IgD-negative memory B cell (primary cell): ENCODE results near the gene BACE2. TPM values are rescaled to one million over a fixed set of nuclear protein-coding genes. Genes with fewer than 3 reads are reported as not detected.

Experiments used
- H3K27ac Mint-ChIP-seq, 3 donors: one replicate each; pipeline ENCODE4 v1.8.0; 2020 to 2022; ENCODE audit warnings: mild to moderate bottlenecking in 3 of 3, mixed read lengths in 3 of 3, moderate library complexity in 1 of 3
- H3K27me3 Mint-ChIP-seq: one replicate; pipeline ENCODE4 v1.8.0; 2021; ENCODE audit warnings: mixed read lengths
- H3K36me3 Mint-ChIP-seq: one replicate; pipeline ENCODE4 v1.8.0; 2020; ENCODE audit warnings: mild to moderate bottlenecking, mixed read lengths
- H3K4me1 Mint-ChIP-seq, 3 donors: one replicate each; pipeline ENCODE4 v1.8.0; 2020 to 2022; ENCODE audit warnings: mixed read lengths in 3 of 3, mild to moderate bottlenecking in 1 of 3
- H3K4me3 Mint-ChIP-seq, 4 donors: one replicate each; pipeline ENCODE4 v1.8.0; 2020 to 2022; ENCODE audit warnings: mild to moderate bottlenecking in 4 of 4, mixed read lengths in 4 of 4, moderate library complexity in 3 of 4
- H3K9me3 Mint-ChIP-seq, 3 donors: one replicate each; pipeline ENCODE4 v1.8.0; 2020 to 2021; ENCODE audit warnings: mixed read lengths in 3 of 3, mild to moderate bottlenecking in 1 of 3
- polyA plus RNA-seq: library from polyadenylated mRNA; unstranded; fragments of 300-500 nt; fragmentation: Illumina TruSeq; gene quantifications from one replicate; pipeline ENCODE4 v1.2.3, GENCODE V29; 2021

The BACE2 gene
- polyA plus RNA-seq, 1 donor from 2014 or later: 91.4 TPM

DNA sequence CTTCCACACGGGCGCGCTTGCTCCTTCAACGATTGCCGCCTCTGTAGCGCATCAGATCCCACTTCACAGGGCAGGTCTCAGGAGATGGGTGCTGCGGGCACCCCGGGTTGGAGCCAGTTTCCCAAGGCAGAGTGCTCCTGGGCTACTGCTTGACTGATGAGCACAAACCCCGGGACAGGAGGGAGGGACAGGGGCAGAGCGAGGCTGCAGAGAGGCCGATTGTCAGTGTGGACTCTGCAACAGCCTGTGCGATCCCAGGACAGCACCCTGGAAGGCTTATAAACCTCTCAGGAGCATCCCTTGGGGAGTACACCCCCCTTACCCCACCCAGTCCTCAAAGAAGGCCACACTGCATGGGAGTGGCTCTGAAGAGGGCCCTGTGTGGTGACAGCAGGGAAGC is 28.0 kb upstream of the BACE2 start:
- Mint-ChIP-seq H3K27ac (no peak overlapping the region), H3K36me3 (peaks cover 2% of the 10 kb centered on the region), H3K4me3 (no peak overlapping the region), H3K9me3 (peaks cover 0 to 4% (median 0%) of the 10 kb centered on the region in 3 donors), H3K27me3 (peaks cover 13% of the 10 kb centered on the region), H3K4me1 (no peaks in the 10 kb centered on the region)

- Mint-ChIP-seq H3K4me3 (no peak overlapping the region), H3K36me3 (peaks cover 2% of the 10 kb centered on the region), H3K27me3 (peaks cover 13% of the 10 kb centered on the region), H3K4me1 (no peaks in the 10 kb centered on the region), H3K27ac (no peak overlapping the region), H3K9me3 (peaks cover 0 to 4% (median 0%) of the 10 kb centered on the region in 3 donors)
Measured at GRCh38 chr21:41141031-41141457, 26.9 kb upstream of the BACE2 start.

- H3K27me3 Mint-ChIP-seq: peaks cover 16% of the 10 kb centered on the region
- peaks cover 2% of the 10 kb centered on the region for H3K36me3 Mint-ChIP-seq
- no peak overlapping the region for H3K27ac Mint-ChIP-seq
- H3K4me3 Mint-ChIP-seq: no peak overlapping the region
- H3K9me3 Mint-ChIP-seq: peaks cover 0 to 4% (median 0%) of the 10 kb centered on the region in 3 donors
- no peaks in the 10 kb centered on the region for H3K4me1 Mint-ChIP-seq
Measured at GRCh38 chr21:41142051-41142795, 25.7 kb upstream of the BACE2 start.

DNA sequence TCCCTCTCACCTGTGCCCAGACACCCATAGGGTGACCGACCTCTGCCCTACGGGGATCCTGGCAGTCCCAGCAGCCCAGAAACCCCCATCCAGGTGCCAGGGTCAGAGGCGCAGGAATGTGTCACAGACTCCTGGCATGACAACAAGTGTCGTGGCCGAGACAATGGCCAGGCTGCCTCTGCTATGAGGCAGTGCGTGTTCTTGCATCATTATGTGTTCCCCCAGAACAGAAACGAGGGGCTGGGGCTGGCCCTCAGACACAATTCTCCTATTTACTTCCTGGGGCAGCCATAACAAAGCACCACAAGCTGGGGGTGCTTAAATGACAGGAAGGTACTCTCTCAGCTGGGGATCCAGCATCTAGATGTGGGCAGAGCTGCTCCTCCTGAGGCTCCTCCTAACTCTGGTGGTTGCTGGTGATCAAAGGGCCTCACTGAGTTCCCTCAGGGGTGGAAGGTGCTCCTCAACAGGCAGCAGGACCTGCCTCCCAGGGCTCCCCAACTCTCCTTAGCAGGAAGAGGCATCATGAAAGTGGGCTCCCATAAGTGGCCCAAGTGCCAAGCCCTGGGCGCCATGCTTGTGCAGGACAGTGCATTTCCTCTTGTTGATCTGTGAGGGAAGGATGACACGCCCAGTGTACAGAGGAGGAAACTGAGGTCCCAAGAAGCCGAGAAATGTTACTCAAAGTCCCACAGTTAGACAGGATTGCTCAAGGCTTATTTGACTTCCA is 24.2 kb upstream of the BACE2 start:
- no peaks in the 10 kb centered on the region for H3K36me3 Mint-ChIP-seq
- peaks cover 11% of the 10 kb centered on the region for H3K27me3 Mint-ChIP-seq
- H3K4me1 Mint-ChIP-seq: peaks cover 2 to 8% (median 4%) of the 10 kb centered on the region in 3 donors
- no peak overlapping the region for H3K27ac Mint-ChIP-seq
- peaks cover 0 to 4% (median 3%) of the 10 kb centered on the region in 3 donors for H3K9me3 Mint-ChIP-seq
- H3K4me3 Mint-ChIP-seq: no peak overlapping the region

DNA sequence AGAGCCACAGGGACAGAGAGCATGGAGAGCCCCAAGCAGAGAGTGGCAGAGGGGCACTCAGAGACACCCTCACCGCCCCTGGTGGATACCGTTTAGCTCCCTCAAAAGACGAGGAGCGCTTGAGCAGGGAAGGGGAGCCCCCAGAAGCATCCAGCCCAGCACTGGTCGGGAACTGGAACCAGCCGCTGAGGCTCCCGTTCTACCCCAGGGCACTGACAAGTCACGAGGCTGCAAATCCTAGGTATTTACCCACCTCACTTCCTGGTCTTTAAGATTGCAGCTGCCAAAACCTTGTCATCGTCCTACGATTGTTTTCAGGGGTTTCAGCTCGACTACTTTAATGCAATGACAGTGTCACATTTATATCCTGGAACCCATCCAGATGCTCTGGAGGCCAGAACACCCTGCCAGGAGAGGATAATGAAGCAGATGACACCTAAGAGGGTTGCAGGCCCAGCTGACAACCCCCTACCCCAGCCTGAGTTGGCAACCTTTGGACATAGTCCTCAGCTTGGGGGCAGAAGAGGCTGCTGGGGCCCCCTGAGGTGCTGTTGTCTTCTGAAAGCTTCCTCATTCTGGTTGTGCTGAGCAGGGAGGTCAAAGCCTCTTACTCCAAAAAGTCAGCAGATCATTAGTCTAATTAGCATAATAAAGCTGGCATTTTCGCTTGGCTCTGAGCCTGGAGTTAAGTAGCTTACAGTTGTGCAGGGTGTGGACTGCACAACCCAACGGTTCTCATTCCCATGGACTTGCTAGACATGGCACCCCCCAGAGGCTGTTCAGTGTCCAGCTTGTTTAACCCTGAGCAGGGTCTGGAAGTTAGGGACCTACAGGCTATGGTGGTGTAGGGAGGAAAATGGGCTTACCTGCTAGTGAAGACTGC is 20.6 kb upstream of the BACE2 start:
- Mint-ChIP-seq H3K4me1 (peaks cover 12 to 15% (median 12%) of the 10 kb centered on the region in 3 donors), H3K9me3 (peaks cover 0 to 8% (median 6%) of the 10 kb centered on the region in 3 donors), H3K36me3 (no peaks in the 10 kb centered on the region), H3K27me3 (peaks cover 7% of the 10 kb centered on the region), H3K27ac (no peak overlapping the region), H3K4me3 (no peak overlapping the region)

GRCh38 chr21:41147979-41148355 is 20.0 kb upstream of the BACE2 start:
- Mint-ChIP-seq H3K36me3 (no peaks in the 10 kb centered on the region), H3K4me1 (peaks cover 12 to 15% (median 12%) of the 10 kb centered on the region in 3 donors), H3K27ac (no peak overlapping the region), H3K9me3 (peaks cover 0 to 8% (median 6%) of the 10 kb centered on the region in 3 donors), H3K4me3 (no peak overlapping the region), H3K27me3 (peaks cover 7% of the 10 kb centered on the region)

GRCh38 chr21:41148798-41149197 is 19.2 kb upstream of the BACE2 start:
- Mint-ChIP-seq H3K27me3 (peaks cover 5% of the 10 kb centered on the region), H3K4me3 (peak overlapping the region in 2 of 4 donors; percentile 36 to 79), H3K36me3 (no peaks in the 10 kb centered on the region), H3K4me1 (peaks cover 12 to 15% (median 12%) of the 10 kb centered on the region in 3 donors), H3K27ac (no peak overlapping the region), H3K9me3 (peaks cover 0 to 8% (median 7%) of the 10 kb centered on the region in 3 donors)

- no peak overlapping the region for H3K4me3 Mint-ChIP-seq
- peaks cover 0 to 8% (median 6%) of the 10 kb centered on the region in 3 donors for H3K9me3 Mint-ChIP-seq
- no peak overlapping the region for H3K27ac Mint-ChIP-seq
- H3K27me3 Mint-ChIP-seq: peaks cover 7% of the 10 kb centered on the region
- H3K36me3 Mint-ChIP-seq: no peaks in the 10 kb centered on the region
- H3K4me1 Mint-ChIP-seq: peaks cover 12 to 15% (median 14%) of the 10 kb centered on the region in 3 donors
Measured at GRCh38 chr21:41149199-41149598, 18.8 kb upstream of the BACE2 start.

DNA sequence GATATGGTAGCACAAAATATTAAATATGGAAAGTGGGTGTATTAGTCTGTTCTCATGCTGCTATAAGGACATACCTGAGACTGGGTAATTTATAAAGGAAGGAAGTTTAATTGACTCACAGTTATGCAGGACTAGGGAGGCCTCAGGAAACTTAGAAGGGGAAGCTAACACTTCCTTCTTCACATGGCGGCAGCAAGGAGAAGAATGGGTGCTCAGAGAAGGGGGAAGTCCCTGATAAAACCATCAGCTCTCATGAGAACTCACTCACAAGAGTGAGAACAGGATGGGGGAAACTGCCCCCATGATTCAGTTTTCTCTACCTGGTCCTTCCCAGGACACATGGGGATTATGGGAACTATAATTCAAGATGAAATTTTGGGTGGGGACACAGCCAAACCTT is 15.8 kb upstream of the BACE2 start:
- H3K36me3 Mint-ChIP-seq: no peaks in the 10 kb centered on the region
- H3K9me3 Mint-ChIP-seq: peaks cover 0 to 8% (median 6%) of the 10 kb centered on the region in 3 donors
- H3K4me3 Mint-ChIP-seq: peak overlapping the region in 1 of 4 donors; percentile 67
- peaks cover 4% of the 10 kb centered on the region for H3K27me3 Mint-ChIP-seq
- no peak overlapping the region for H3K27ac Mint-ChIP-seq
- H3K4me1 Mint-ChIP-seq: peaks cover 12 to 15% (median 14%) of the 10 kb centered on the region in 3 donors

DNA sequence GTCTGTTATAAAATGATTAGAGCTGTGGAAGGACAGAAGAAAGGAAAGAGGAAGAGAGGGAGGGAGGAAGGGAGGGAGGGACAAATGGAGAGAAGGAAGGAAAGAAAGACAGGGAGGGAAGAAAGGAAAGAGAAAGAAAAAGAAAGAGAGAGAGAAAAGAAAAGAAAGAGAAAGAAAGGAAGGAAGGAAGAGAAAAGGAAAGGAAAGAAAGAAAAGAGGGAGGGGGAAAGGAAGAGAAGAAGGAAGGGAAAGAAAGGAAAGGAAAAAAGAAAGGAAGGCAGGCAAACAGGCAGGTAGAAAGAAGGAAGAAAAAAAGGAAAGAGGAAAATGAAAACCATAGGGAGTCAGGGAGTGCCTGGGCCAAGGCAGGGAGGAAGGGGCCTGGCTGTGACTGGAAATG is 14.5 kb upstream of the BACE2 start:
- Mint-ChIP-seq H3K4me3 (no peak overlapping the region), H3K9me3 (peaks cover 3 to 11% (median 6%) of the 10 kb centered on the region in 3 donors), H3K4me1 (peaks cover 10 to 14% (median 12%) of the 10 kb centered on the region in 3 donors), H3K27ac (no peak overlapping the region), H3K27me3 (peaks cover 6% of the 10 kb centered on the region), H3K36me3 (no peaks in the 10 kb centered on the region)

DNA sequence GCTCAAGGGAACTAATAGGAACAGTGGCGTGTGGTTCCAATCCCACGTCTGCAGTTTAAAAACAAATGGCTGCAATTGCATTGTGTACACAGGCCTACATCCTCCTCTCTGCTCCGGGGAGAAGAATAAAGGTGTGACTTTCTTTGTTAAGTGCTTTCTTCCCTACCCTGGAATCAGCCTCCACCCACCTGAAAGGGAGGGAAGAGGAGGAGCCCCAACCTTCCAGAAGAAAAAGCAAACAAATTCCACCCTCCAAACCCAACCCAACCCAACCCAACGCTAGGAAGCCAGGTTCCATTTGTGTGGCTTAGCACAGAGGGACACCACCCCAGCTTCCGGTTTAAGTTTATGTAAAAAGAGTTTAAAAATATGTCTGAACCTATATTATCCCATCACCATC is 11.8 kb upstream of the BACE2 start:
- H3K4me3 Mint-ChIP-seq: no peak overlapping the region
- H3K36me3 Mint-ChIP-seq: no peaks in the 10 kb centered on the region
- no peak overlapping the region for H3K27ac Mint-ChIP-seq
- H3K4me1 Mint-ChIP-seq: peaks cover 0 to 5% (median 4%) of the 10 kb centered on the region in 3 donors
- peaks cover 9% of the 10 kb centered on the region for H3K27me3 Mint-ChIP-seq
- peaks cover 5 to 7% (median 6%) of the 10 kb centered on the region in 3 donors for H3K9me3 Mint-ChIP-seq

DNA sequence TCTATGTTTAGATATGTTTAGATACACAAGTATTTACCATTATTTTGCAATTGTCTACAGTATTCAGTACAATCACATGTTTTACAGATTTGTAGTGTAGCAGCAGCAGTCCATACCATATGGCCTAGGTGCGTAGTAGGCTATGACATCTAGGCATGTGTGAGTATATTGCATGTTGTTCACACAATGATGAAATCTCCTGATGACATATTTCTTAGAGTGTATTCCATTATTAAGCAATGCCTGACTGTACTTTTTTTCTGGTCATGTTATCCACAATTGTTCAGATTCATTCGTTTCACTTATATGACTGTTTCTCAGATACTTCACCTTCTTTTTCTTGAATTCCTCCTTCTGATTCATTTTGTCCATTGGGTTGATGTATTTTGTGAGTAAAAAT is 9.9 kb upstream of the BACE2 start:
- peaks cover 9% of the 10 kb centered on the region for H3K27me3 Mint-ChIP-seq
- H3K36me3 Mint-ChIP-seq: no peaks in the 10 kb centered on the region
- peaks cover 2 to 7% (median 5%) of the 10 kb centered on the region in 3 donors for H3K9me3 Mint-ChIP-seq
- H3K27ac Mint-ChIP-seq: no peak overlapping the region
- peaks cover 0 to 2% (median 0%) of the 10 kb centered on the region in 3 donors for H3K4me1 Mint-ChIP-seq
- H3K4me3 Mint-ChIP-seq: no peak overlapping the region

DNA sequence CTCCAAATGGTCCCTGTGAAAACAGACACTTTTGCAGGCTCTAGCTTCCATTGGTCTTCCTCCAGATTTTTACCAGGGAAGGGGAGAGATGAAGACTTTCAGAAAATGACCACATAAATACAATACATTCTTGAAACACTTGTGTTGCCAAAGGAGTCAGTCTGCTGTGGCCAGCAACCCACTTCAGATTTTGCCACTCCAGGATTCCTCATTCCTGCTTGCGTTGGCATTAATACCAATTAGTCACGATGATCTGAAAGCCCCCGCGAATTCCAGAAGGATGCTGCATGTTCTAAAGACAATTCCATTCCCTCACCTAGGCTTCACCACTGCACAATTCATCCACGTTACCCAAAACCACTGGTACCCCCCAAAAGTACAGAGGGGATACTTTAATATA is 7.9 kb upstream of the BACE2 start:
- Mint-ChIP-seq H3K4me3 (no peak overlapping the region), H3K36me3 (no peaks in the 10 kb centered on the region), H3K27me3 (peaks cover 7% of the 10 kb centered on the region), H3K4me1 (no peaks in the 10 kb centered on the region), H3K27ac (peak overlapping the region in 1 of 3 donors; percentile 48), H3K9me3 (peaks cover 0 to 7% (median 5%) of the 10 kb centered on the region in 3 donors)

DNA sequence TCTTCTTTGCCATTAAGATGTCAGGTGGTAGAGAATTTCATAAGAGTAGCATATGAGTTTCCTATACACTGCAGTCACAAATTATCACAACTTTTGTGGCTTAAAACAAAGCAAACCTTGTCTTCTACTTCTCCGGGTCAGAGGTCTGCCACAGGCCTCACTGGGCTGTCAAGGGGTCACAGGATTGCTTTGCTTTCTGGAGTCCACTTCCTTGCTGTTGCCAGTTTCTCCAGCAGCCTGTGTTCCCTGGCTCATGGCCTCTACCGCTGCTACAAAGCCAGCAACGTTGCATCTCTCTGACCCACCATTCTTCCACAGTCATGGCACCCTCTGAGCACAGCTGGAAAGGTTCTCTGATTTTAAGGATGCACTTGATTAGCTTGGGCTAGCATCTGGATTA is 6.5 kb upstream of the BACE2 start:
- Mint-ChIP-seq H3K4me1 (peaks cover 0 to 2% (median 2%) of the 10 kb centered on the region in 3 donors), H3K9me3 (peaks cover 0 to 7% (median 5%) of the 10 kb centered on the region in 3 donors), H3K27me3 (peaks cover 6% of the 10 kb centered on the region), H3K4me3 (no peak overlapping the region), H3K27ac (no peak overlapping the region), H3K36me3 (no peaks in the 10 kb centered on the region)
